SU-DHL-6 (cell line): Measurements from ENCODE around the gene RAPGEF6.

Experiments
- H2AFZ ChIP-seq: fragments of 200-600 bp; sonication (generic); 2 replicates; pipeline ENCODE4 v1.6.1; 2014; ENCODE audit warnings: low read depth, mild to moderate bottlenecking, moderate library complexity, mixed read lengths, antibody characterized with exemption, low read length; ENCODE audit not compliant: severe bottlenecking
- H3F3A ChIP-seq: fragments of 200-600 bp; shearing (Covaris generic); 2 replicates; pipeline ENCODE4 v1.6.0; 2016; ENCODE audit warnings: antibody characterized with exemption, mild to moderate bottlenecking; ENCODE audit not compliant: insufficient read depth
- H3K27ac ChIP-seq: fragments of 200-600 bp; sonication (generic); 2 replicates; pipeline ENCODE4 v1.5.1; 2016; ENCODE audit warnings: low read depth, mild to moderate bottlenecking, low read length, moderate library complexity, mixed read lengths
- H3K27me3 ChIP-seq: fragments of 200-600 bp; sonication (generic), shearing (Covaris generic); 2 replicates; pipeline ENCODE4 v1.6.0; 2014; ENCODE audit warnings: mild to moderate bottlenecking, low read length
- H3K36me3 ChIP-seq: fragments of 200-600 bp; sonication (generic); 2 replicates; pipeline ENCODE4 v1.6.1; 2014; ENCODE audit warnings: mild to moderate bottlenecking, low read length, mixed read lengths
- H3K4me2 ChIP-seq: fragments of 300-600, 200-600 bp; shearing (Covaris generic), sonication (generic); 2 replicates; pipeline ENCODE4 v1.6.0; 2014; ENCODE audit warnings: low read length, low read depth, mild to moderate bottlenecking; ENCODE audit not compliant: poor library complexity, severe bottlenecking
- H3K4me3 ChIP-seq: fragments of 200-600 bp; sonication (generic); 2 replicates; pipeline ENCODE4 v1.5.1; 2014; ENCODE audit warnings: antibody characterized with exemption, low read length, mild to moderate bottlenecking, mixed read lengths; ENCODE audit not compliant: insufficient read depth, poor library complexity, severe bottlenecking
- H3K79me2 ChIP-seq: fragments of 200-600 bp; sonication (generic); 2 replicates; pipeline ENCODE4 v1.6.1; 2014; ENCODE audit warnings: mild to moderate bottlenecking, low read length, moderate library complexity; ENCODE audit not compliant: insufficient read depth
- H3K9ac ChIP-seq: fragments of 200-600 bp; sonication (generic); 2 replicates; pipeline ENCODE4 v1.7.0; 2014; ENCODE audit warnings: mild to moderate bottlenecking, low read length
- H3K9me2 ChIP-seq: fragments of 200-600 bp; sonication (generic); replicated peaks from 2 replicates; pipeline ENCODE4 v1.6.1; 2014; ENCODE audit warnings: low read length; ENCODE audit not compliant: insufficient read depth
- H3K9me3 ChIP-seq: fragments of 200-600 bp; sonication (generic); 2 replicates; pipeline ENCODE4 v1.6.1; 2014; ENCODE audit warnings: low read length, mixed read lengths; ENCODE audit not compliant: insufficient read depth
- H4K20me1 ChIP-seq: fragments of 200-600 bp; sonication (generic); 2 replicates; pipeline ENCODE4 v1.6.1; 2014; ENCODE audit warnings: low read depth, mild to moderate bottlenecking, antibody characterized with exemption, low read length, moderate library complexity, mixed read lengths
- EZH2phosphoT487 ChIP-seq: fragments of 200-600 bp; sonication (generic), shearing (Covaris generic); conservative IDR thresholded peaks from 2 replicates; pipeline ENCODE4 v1.6.1; 2018; ENCODE audit warnings: mild to moderate bottlenecking, antibody characterized with exemption, low read length, moderate library complexity, mixed read lengths
- TF ChIP-seq, protein P1 (sequence below): fragments of 200-600 bp; sonication (generic); IDR thresholded peaks from one replicate; pipeline ENCODE4 v1.5.1; 2017; ENCODE audit warnings: antibody characterized with exemption, mild to moderate bottlenecking, low read length, moderate library complexity; ENCODE audit not compliant: insufficient read depth, poor library complexity, severe bottlenecking

Gene RAPGEF6

DNA sequence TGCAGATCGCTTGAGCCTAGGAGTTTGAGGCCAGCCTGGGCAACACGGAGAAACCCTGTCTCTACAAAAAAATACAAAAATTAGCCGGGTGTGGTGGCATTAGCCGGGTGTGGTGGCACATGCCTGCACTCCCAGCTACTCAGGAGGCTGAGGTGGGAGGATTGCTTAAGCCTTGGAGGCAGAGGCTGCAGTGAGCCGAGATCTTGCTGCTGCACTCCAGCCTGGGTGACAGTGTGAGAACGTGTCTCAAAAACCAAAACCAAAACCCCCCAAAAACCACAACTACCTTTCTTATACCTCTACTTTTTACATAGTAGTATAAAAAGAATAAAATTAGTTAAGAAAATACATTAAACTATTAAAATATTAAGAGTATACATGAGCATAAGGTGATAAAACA, 121.2 kb downstream of the RAPGEF6 start:
- 0 out of 2 replicates have a peak, but pooled peaks cover 2% of the 10 kb centered on the region for H3F3A ChIP-seq
- H3K79me2 ChIP-seq = no peaks in the 10 kb centered on the region
- no peaks in the 10 kb centered on the region for H3K9me3 ChIP-seq
- no peak overlapping the region for H2AFZ ChIP-seq
- H3K27me3 ChIP-seq = no peaks in the 10 kb centered on the region
- no peaks in the 10 kb centered on the region for H3K9me2 ChIP-seq
- H3K27ac ChIP-seq = no peak overlapping the region
- H3K4me3 ChIP-seq = no peak overlapping the region
- no peak for TF ChIP-seq EZH2phosphoT487
- TF ChIP-seq, protein P1, sequence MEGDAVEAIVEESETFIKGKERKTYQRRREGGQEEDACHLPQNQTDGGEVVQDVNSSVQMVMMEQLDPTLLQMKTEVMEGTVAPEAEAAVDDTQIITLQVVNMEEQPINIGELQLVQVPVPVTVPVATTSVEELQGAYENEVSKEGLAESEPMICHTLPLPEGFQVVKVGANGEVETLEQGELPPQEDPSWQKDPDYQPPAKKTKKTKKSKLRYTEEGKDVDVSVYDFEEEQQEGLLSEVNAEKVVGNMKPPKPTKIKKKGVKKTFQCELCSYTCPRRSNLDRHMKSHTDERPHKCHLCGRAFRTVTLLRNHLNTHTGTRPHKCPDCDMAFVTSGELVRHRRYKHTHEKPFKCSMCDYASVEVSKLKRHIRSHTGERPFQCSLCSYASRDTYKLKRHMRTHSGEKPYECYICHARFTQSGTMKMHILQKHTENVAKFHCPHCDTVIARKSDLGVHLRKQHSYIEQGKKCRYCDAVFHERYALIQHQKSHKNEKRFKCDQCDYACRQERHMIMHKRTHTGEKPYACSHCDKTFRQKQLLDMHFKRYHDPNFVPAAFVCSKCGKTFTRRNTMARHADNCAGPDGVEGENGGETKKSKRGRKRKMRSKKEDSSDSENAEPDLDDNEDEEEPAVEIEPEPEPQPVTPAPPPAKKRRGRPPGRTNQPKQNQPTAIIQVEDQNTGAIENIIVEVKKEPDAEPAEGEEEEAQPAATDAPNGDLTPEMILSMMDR = no peak
- no peaks in the 10 kb centered on the region for H4K20me1 ChIP-seq
- H3K36me3 ChIP-seq = peaks cover 16% of the 10 kb centered on the region; the same call in 1 of the 2 replicates
- H3K4me2 ChIP-seq = no peak overlapping the region
- no peak overlapping the region for H3K9ac ChIP-seq

DNA sequence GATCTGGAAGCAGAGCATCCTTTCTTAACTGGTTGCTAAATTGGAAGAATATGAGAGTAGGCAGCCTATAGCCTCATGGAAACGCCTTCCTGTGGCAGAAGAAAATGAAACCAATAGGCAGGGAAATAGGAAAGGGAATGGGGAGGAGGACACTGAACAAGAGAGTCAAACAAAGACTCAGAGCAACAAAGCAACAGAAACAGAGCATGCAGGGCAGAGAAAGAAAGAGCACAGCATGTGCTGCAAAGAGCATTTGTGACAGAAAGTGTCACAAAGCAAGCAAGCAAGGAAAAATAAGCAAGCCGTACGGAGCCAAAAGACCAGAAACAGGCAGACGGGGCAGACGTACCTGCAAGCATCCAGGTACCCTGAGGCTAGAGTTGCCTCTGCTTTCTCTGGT, 123.1 kb downstream of the RAPGEF6 start:
- Histone ChIP-seq H3K9ac (no peak overlapping the region), H4K20me1 (no peaks in the 10 kb centered on the region), H3K4me2 (no peak overlapping the region), H3K27me3 (no peaks in the 10 kb centered on the region), H3K27ac (no peak overlapping the region), H3F3A (peaks cover 3% of the 10 kb centered on the region; the same call in 1 of the 2 replicates), H3K4me3 (no peak overlapping the region), H3K36me3 (peaks cover 24% of the 10 kb centered on the region; the same call in 1 of the 2 replicates), H3K9me2 (no peaks in the 10 kb centered on the region), H2AFZ (no peak overlapping the region), H3K79me2 (no peaks in the 10 kb centered on the region), H3K9me3 (no peaks in the 10 kb centered on the region)
- no peak for TF ChIP-seq EZH2phosphoT487
- TF ChIP-seq, protein P1 = no peak

DNA sequence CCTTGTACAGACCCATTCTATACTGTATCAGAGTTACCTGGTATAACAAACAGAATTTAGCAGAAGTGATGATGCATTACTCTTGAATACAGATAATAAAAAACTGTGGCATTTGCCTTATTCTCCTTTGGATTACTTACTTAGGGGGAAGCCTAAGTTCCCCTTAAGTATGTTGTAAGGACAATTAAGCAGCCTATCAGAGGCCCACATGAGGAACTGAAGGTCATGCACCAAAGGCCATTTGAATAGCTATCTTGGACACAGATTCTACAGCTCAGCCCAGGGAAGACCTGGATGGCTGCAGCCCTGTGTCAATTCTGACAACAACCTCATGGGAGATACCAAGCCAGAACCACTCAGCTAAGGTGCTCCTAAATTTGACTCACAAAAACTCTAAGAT, 125.2 kb downstream of the RAPGEF6 start:
- H3K9me3 ChIP-seq = no peaks in the 10 kb centered on the region
- TF ChIP-seq, protein P1 = no peak
- no peak for TF ChIP-seq EZH2phosphoT487
- no peaks in the 10 kb centered on the region for H3K9me2 ChIP-seq
- no peak overlapping the region for H3K9ac ChIP-seq
- H2AFZ ChIP-seq = no peak overlapping the region
- H3K27me3 ChIP-seq = no peaks in the 10 kb centered on the region
- no peaks in the 10 kb centered on the region for H4K20me1 ChIP-seq
- no peaks in the 10 kb centered on the region for H3K79me2 ChIP-seq
- H3K27ac ChIP-seq = no peak overlapping the region
- H3K4me2 ChIP-seq = no peak overlapping the region
- peaks cover 38% of the 10 kb centered on the region for H3K36me3 ChIP-seq
- H3K4me3 ChIP-seq = no peak overlapping the region
- peaks cover 4% of the 10 kb centered on the region; the same call in 1 of the 2 replicates for H3F3A ChIP-seq
